SK-N-SH (cell line): ENCODE results near the gene SHISA4. TPM values are rescaled to one million over a fixed set of nuclear protein-coding genes. Genes with fewer than 3 reads are reported as not detected.

Experiments used
- CTCF ChIA-PET: fragments of 300-600, 350-600 bp; formaldehyde crosslinking; extraction: SDS; loops from one replicate; lab custom pipeline; 2021; lab: Yijun Ruan, JAX
- POLR2A ChIA-PET: fragments of 350-600 bp; sonication (Branson Sonifier 250); formaldehyde crosslinking; extraction: SDS; loops from one replicate; lab custom pipeline; 2020; ENCODE audit warnings: antibody characterized with exemption, inconsistent platforms; lab: Yijun Ruan, JAX
- DNase-seq: peaks from one replicate; pipeline ENCODE4 v3.0.0; 2012
- H2AFZ ChIP-seq: fragments of 200-600 bp; sonication (generic); 2 replicates; pipeline ENCODE4 v1.8.1; 2016; ENCODE audit warnings: antibody characterized with exemption, mild to moderate bottlenecking, low read depth
- H3F3A ChIP-seq: fragments of 200-600 bp; sonication (generic); replicated peaks from 2 replicates; pipeline ENCODE3; 2016; ENCODE audit warnings: antibody characterized with exemption, mild to moderate bottlenecking; ENCODE audit not compliant: insufficient read depth
- H3K27ac ChIP-seq, 2 experiments: fragments of 200-500 bp in 1 of 2; fragments of 200-600 bp in 1 of 2; sonication (Bioruptor generic) in 1 of 2; sonication (generic), shearing (Covaris generic) in 1 of 2; 2 replicates each; pipeline versions ENCODE4 v1.5.1 to v1.6.1; 2014 to 2016; ENCODE audit warnings: low read depth in 2 of 2, inconsistent platforms in 1 of 2, low read length in 1 of 2, mild to moderate bottlenecking in 1 of 2, mixed read lengths in 1 of 2
- H3K27me3 ChIP-seq: fragments of 200-600 bp; sonication (generic), shearing (Covaris generic); 2 replicates; pipeline ENCODE4 v1.6.1; 2016; ENCODE audit warnings: mixed run types; ENCODE audit not compliant: insufficient read depth
- H3K36me3 ChIP-seq, 2 experiments: fragments of 200-500 bp in 1 of 2; fragments of 200-600 bp in 1 of 2; sonication (Bioruptor generic) in 1 of 2; sonication (generic) in 1 of 2; replicated peaks in 1 of 2; 2 replicates each; pipeline versions ENCODE3 to v1.5.1; 2014 to 2016; ENCODE audit warnings: low read length in 1 of 2, mild to moderate bottlenecking in 1 of 2; ENCODE audit not compliant: insufficient read depth in 2 of 2, control insufficient read depth in 1 of 2
- H3K4me1 ChIP-seq, 2 experiments: fragments of 200-500 bp in 1 of 2; fragments of 200-600 bp in 1 of 2; sonication (Bioruptor generic) in 1 of 2; sonication (generic), shearing (Covaris generic) in 1 of 2; 2 replicates each; pipeline versions ENCODE4 v1.5.1 to v1.6.1; 2014 to 2016; ENCODE audit warnings: low read depth in 1 of 2, low read length in 1 of 2, mixed run types in 1 of 2; ENCODE audit not compliant: insufficient read depth in 2 of 2, control insufficient read depth in 1 of 2
- H3K4me2 ChIP-seq: fragments of 200-600 bp; sonication (generic), shearing (Covaris generic); 2 replicates; pipeline ENCODE4 v1.6.1; 2017; ENCODE audit warnings: mixed run types
- H3K4me3 ChIP-seq, 2 experiments: fragments of 200-500 bp in 1 of 2; fragments of 200-600 bp in 1 of 2; sonication (Bioruptor generic) in 1 of 2; sonication (generic), shearing (Covaris generic) in 1 of 2; 2 replicates each; pipeline versions ENCODE4 v1.5.1 to v1.8.1; 2014 to 2016; ENCODE audit warnings: low read depth in 2 of 2, inconsistent platforms in 1 of 2, low read length in 1 of 2, mild to moderate bottlenecking in 1 of 2, mixed read lengths in 1 of 2, moderate library complexity in 1 of 2
- H3K79me2 ChIP-seq: fragments of 200-600 bp; sonication (generic); 2 replicates; pipeline ENCODE4 v1.8.1; 2017; ENCODE audit warnings: mild to moderate bottlenecking; ENCODE audit not compliant: insufficient read depth
- H3K9ac ChIP-seq: fragments of 200-600 bp; sonication (generic); 2 replicates; pipeline ENCODE4 v1.6.1; 2017; ENCODE audit warnings: mixed run types
- H3K9me2 ChIP-seq: fragments of 200-600 bp; sonication (generic); 2 replicates; pipeline ENCODE4 v1.6.1; 2017; ENCODE audit warnings: mixed run types
- H3K9me3 ChIP-seq: fragments of 200-600 bp; sonication (generic); 2 replicates; pipeline ENCODE4 v1.6.1; 2017; ENCODE audit warnings: mixed run types, mild to moderate bottlenecking, moderate library complexity
- H4K20me1 ChIP-seq: fragments of 200-600 bp; sonication (generic); 2 replicates; pipeline ENCODE4 v1.6.1; 2017; ENCODE audit warnings: mild to moderate bottlenecking, mixed run types; ENCODE audit not compliant: insufficient read depth
- ELF1 ChIP-seq: IDR thresholded peaks from 2 replicates; pipeline ENCODE4 v1.4.0; 2012
- EZH2phosphoT487 ChIP-seq: fragments of 200-600 bp; sonication (generic); IDR thresholded peaks from 2 replicates; pipeline ENCODE4 v1.6.1; 2017; ENCODE audit warnings: low read depth, mixed run types, mild to moderate bottlenecking, antibody characterized with exemption, moderate library complexity, borderline replicate concordance
- FOXM1 ChIP-seq: IDR thresholded peaks from 2 replicates; pipeline ENCODE4 v1.4.0; 2012; ENCODE audit warnings: low read depth, mild to moderate bottlenecking
- GABPA ChIP-seq: IDR thresholded peaks from 2 replicates; pipeline ENCODE4 v1.4.0; 2012; ENCODE audit warnings: low read depth, mild to moderate bottlenecking
- MEF2A ChIP-seq: IDR thresholded peaks from 2 replicates; pipeline ENCODE4 v1.4.0; 2012; ENCODE audit warnings: low read depth, borderline replicate concordance
- MXI1 ChIP-seq: IDR thresholded peaks from 2 replicates; pipeline ENCODE4 v1.6.1; 2012; ENCODE audit warnings: mild to moderate bottlenecking, low read depth, low read length, improper control_type of control experiment
- RFX5 ChIP-seq: IDR thresholded peaks from 2 replicates; pipeline ENCODE4 v1.6.1; 2012; ENCODE audit warnings: mild to moderate bottlenecking, improper control_type of control experiment, low read length
- WGBS: methylation state at CpG from one replicate; pipeline ENCODE4 v1.1.6; 2017; ENCODE audit warnings: low lambda C conversion rate; 5-methylcytosine and 5-hydroxymethylcytosine counted together
- polyA plus RNA-seq, 3 experiments: library from polyadenylated mRNA; depleted of rRNA; stranded (reverse); fragments of >200 nt; gene quantifications; 2 replicates each; pipeline ENCODE4 v1.2.3, GENCODE V29; 2012
- TF ChIP-seq, protein P1 (sequence below): IDR thresholded peaks from 2 replicates; pipeline ENCODE4 v1.6.1; 2012; ENCODE audit warnings: mild to moderate bottlenecking, low read depth, low read length, moderate library complexity
- TF ChIP-seq, protein P2 (sequence below): fragments of 150-350 bp; IDR thresholded peaks from 2 replicates; pipeline ENCODE4 v1.6.1; 2016; ENCODE audit warnings: mild to moderate bottlenecking, low read depth, low read length
- TF ChIP-seq, protein P3 (sequence below): IDR thresholded peaks from 2 replicates; pipeline ENCODE4; 2012
- TF ChIP-seq, protein P4 (sequence below): IDR thresholded peaks from 2 replicates; pipeline ENCODE4 v1.4.0; 2012; ENCODE audit warnings: low read depth, borderline replicate concordance
- TF ChIP-seq, protein P5 (sequence below): fragments of 200-600 bp; sonication (generic); IDR thresholded peaks from 2 replicates; pipeline ENCODE4 v1.6.1; 2017; ENCODE audit warnings: antibody characterized with exemption, mild to moderate bottlenecking, moderate library complexity

The SHISA4 gene
- polyA plus RNA-seq, 1 of the 3 experiments (the other 2 are of a cell fraction), result 42.1 TPM

DNA sequence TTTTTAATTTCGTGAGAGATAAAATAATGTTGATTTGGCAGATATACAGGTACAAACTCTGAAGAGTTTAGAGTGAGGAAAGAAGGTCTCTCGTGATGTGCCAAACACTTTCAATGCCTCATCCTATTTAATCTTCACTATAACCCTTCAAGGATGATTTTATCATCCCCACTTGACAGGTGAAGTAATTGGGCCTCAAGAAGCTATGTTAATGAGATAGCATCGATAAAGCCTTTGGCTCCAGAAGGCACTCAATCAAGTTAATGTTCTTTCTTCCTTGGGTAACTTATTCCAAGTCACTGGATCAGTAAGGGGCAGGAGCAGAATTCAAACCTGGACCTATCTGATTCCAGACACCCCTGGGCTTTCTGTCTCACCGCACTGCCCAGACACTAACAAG, 50.5 kb downstream of the SHISA4 start:
- 62% methylated on average over 4 of the region's 4 CpGs for WGBS
- no peak overlapping the region for H3K4me3 ChIP-seq
- TF ChIP-seq MXI1 (no peak), EZH2phosphoT487 (no peak), MEF2A (no peak), GABPA (no peak), RFX5 (no peak), ELF1 (no peak), FOXM1 (no peak)
- TF ChIP-seq, protein P1, sequence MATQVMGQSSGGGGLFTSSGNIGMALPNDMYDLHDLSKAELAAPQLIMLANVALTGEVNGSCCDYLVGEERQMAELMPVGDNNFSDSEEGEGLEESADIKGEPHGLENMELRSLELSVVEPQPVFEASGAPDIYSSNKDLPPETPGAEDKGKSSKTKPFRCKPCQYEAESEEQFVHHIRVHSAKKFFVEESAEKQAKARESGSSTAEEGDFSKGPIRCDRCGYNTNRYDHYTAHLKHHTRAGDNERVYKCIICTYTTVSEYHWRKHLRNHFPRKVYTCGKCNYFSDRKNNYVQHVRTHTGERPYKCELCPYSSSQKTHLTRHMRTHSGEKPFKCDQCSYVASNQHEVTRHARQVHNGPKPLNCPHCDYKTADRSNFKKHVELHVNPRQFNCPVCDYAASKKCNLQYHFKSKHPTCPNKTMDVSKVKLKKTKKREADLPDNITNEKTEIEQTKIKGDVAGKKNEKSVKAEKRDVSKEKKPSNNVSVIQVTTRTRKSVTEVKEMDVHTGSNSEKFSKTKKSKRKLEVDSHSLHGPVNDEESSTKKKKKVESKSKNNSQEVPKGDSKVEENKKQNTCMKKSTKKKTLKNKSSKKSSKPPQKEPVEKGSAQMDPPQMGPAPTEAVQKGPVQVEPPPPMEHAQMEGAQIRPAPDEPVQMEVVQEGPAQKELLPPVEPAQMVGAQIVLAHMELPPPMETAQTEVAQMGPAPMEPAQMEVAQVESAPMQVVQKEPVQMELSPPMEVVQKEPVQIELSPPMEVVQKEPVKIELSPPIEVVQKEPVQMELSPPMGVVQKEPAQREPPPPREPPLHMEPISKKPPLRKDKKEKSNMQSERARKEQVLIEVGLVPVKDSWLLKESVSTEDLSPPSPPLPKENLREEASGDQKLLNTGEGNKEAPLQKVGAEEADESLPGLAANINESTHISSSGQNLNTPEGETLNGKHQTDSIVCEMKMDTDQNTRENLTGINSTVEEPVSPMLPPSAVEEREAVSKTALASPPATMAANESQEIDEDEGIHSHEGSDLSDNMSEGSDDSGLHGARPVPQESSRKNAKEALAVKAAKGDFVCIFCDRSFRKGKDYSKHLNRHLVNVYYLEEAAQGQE, result no peak
- TF ChIP-seq, protein P2, sequence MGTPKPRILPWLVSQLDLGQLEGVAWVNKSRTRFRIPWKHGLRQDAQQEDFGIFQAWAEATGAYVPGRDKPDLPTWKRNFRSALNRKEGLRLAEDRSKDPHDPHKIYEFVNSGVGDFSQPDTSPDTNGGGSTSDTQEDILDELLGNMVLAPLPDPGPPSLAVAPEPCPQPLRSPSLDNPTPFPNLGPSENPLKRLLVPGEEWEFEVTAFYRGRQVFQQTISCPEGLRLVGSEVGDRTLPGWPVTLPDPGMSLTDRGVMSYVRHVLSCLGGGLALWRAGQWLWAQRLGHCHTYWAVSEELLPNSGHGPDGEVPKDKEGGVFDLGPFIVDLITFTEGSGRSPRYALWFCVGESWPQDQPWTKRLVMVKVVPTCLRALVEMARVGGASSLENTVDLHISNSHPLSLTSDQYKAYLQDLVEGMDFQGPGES, result no peak
- TF ChIP-seq, protein P3, sequence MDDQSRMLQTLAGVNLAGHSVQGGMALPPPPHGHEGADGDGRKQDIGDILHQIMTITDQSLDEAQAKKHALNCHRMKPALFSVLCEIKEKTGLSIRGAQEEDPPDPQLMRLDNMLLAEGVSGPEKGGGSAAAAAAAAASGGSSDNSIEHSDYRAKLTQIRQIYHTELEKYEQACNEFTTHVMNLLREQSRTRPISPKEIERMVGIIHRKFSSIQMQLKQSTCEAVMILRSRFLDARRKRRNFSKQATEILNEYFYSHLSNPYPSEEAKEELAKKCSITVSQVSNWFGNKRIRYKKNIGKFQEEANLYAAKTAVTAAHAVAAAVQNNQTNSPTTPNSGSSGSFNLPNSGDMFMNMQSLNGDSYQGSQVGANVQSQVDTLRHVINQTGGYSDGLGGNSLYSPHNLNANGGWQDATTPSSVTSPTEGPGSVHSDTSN, result no peak
- TF ChIP-seq, protein P4, sequence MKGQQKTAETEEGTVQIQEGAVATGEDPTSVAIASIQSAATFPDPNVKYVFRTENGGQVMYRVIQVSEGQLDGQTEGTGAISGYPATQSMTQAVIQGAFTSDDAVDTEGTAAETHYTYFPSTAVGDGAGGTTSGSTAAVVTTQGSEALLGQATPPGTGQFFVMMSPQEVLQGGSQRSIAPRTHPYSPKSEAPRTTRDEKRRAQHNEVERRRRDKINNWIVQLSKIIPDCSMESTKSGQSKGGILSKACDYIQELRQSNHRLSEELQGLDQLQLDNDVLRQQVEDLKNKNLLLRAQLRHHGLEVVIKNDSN, result no peak
- TF ChIP-seq, protein P5, sequence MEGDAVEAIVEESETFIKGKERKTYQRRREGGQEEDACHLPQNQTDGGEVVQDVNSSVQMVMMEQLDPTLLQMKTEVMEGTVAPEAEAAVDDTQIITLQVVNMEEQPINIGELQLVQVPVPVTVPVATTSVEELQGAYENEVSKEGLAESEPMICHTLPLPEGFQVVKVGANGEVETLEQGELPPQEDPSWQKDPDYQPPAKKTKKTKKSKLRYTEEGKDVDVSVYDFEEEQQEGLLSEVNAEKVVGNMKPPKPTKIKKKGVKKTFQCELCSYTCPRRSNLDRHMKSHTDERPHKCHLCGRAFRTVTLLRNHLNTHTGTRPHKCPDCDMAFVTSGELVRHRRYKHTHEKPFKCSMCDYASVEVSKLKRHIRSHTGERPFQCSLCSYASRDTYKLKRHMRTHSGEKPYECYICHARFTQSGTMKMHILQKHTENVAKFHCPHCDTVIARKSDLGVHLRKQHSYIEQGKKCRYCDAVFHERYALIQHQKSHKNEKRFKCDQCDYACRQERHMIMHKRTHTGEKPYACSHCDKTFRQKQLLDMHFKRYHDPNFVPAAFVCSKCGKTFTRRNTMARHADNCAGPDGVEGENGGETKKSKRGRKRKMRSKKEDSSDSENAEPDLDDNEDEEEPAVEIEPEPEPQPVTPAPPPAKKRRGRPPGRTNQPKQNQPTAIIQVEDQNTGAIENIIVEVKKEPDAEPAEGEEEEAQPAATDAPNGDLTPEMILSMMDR, result no peak
- DNase-seq, result no peak
- no peaks in the 10 kb centered on the region for H3K9me3 ChIP-seq
- no peaks in the 10 kb centered on the region for H3K79me2 ChIP-seq
- no peak overlapping the region for H3K27ac ChIP-seq
- H3K9ac ChIP-seq, result no peak overlapping the region
- no peaks in the 10 kb centered on the region for H4K20me1 ChIP-seq
- no peak overlapping the region for H3K4me2 ChIP-seq
- CTCF ChIA-PET, result interaction anchor here (3.8 kb wide), 1 partner anchor 43 kb away, joined by 20 read pairs; no protein-coding TSS in a partner anchor
- no peaks in the 10 kb centered on the region for H3K9me2 ChIP-seq
- H3K27me3 ChIP-seq, result no peaks in the 10 kb centered on the region
- H3K36me3 ChIP-seq, result no peaks in the 10 kb centered on the region
- H2AFZ ChIP-seq, result no peak overlapping the region
- H3K4me1 ChIP-seq, result no peaks in the 10 kb centered on the region; a peak in 1 of 4 replicates
- peaks cover 6% of the 10 kb centered on the region for H3F3A ChIP-seq
- POLR2A ChIA-PET, result no interaction called here
